Glomerular visceral epithelial cell (primary cell): Measurements from ENCODE around the gene TENT4B.
A peak's percentile ranks its signal among the peaks of the same experiment; 100 is the strongest.

ENCODE experiments used
- DNase-seq: peaks from one replicate; pipeline ENCODE4 v3.0.0-alpha.2; 2016; ENCODE audit errors: extremely low spot score

The TENT4B gene

DNA sequence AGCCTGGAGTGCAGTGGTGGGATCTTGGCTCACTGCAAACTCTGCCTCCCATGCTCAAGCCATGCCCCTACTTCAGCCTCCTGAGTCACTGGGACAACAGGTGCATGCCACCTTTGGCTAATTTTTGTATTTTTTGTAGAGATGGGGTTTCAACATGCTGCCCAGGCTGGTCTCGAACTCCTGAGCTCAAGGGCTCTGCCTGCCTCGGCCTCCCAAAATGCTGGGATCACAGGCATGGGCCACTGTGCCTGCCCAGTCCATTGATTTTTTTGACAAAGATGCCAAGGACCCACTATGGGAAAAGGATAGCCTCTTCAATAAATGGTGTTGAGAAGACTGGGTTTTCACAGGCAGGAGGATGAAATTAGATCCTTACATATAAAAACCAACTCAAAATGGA lies 102.4 kb downstream of the TENT4B start:
- no peak for DNase-seq

DNA sequence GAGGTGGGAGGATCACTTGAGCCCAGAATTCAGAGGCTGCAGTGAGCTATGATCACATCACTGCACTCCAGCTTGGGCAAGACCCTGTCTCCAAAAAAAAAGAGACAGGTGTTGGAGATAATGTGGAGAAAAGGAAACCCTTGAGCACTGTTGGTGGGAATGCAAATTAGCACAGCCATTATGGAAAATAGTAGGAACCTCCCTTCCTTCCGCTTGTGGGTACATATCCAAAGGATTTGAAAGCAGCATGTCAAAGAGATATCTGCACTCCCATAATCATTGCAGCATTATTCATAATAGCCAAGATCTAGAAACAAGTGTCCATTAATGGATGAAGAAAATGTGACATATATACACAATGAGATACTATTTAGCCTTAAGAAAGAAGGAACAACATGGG lies 103.5 kb downstream of the TENT4B start:
- DNase-seq, result no peak

DNA sequence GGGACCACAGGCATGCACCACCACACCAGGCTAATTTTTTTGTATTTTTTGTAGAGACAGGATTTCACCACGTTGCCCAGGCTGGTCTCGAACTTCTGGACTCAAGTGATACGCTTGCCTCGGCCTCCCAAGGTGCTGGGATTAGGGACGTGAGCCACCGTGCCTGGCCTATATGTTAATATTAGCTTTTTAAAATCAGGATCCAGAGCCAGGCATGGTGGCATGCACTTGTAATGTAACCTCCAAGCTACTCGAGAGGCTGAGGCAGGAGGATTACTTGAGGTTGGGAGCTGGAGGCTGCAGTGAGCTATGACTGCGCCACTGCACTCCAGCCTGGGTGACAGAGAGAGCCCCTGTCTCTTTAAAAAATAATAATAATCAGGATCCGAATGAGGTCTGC lies 104.8 kb downstream of the TENT4B start:
- DNase-seq, result no peak

DNA sequence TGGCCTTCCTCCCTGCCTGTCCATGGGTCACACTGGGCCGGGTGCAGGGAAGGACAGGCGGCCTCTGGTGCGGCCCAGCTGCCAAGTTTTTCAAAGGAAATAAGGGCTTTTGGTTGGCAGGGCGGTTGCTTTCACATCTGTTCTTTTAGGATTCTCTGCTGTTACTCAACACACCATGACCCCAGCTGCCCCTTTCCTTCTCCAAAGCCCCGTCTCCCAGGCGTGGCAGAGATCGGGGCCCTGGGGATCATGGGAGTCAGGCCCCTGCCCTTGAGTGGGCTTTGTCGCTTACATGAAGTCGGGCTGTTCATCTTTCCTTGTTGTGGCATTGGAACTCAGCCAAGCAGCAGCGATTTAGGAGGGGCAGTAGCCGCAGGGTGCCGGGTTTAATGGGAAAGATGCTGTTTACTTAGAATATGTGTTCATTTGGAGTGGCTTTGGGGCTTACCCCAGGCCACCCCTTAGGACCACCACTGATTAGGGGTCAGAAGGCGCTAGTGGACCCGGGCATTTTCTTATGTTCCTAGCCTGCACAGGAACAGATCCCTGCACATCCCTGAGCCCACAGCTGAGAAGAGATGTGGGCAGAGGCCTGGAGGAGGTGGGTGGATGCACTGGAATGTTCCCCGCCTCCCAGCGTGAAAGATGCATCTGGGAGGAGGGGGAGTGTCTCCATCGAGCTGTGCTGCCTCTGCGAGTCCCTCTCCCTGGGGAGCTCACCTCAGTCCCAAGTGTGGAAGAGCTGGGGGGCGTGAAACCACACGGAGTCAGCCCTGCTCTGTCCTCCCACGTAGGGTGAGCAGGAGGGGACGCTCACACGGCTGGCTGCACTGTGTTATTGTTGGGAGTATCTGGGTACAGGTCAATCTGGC lies 106.5 kb downstream of the TENT4B start:
- DNase-seq, result no peak

DNA sequence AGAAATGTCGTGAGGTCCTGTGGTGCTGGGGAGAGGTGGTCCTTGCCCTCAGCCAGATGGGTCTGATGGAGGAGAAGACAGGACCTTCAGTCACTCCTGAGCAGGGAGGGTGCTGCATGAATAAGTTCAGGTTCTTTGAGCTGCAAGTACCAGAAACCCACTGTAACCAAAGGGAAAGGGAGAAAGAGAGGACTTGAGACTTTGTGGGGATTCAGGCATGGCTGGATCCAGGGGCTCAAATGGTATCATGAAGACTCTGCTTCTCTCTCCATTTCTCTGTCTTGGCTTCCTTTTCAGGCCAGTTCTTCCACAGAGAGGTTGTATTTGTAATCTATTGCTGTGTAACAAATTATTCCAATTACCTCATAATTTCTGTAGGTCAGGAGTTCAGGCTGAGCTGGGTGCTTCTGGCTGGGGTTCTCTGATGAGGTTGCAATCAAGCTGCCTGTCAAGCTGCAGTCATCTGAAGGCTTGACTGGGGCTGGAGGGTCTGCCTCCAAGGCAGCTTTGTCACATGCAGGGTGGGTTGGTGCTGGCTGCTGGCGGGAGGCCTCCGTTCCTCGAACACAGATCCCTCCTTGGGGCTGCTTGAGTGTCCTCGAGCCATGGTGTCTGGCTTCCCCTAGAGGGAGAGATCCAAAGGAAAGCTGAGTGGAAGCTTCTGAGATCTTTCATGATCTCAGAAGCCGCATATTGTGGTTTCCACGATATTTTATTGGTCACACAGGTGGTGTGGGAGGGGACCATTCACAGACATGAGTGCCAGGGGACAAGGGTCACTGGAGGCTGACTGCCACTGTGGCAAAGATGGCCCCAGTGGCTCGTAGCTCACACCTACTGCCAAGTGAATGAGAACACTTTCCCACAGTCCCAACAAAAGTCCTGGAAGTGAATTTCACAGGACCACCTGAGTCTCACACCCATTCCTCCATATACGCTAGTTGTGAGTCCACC lies 107.4 kb downstream of the TENT4B start:
- no peak for DNase-seq

- DNase-seq, result no peak
These were observed 108.1 kb downstream of the TENT4B start for GRCh38 chr16:50261160-50261706.

DNA sequence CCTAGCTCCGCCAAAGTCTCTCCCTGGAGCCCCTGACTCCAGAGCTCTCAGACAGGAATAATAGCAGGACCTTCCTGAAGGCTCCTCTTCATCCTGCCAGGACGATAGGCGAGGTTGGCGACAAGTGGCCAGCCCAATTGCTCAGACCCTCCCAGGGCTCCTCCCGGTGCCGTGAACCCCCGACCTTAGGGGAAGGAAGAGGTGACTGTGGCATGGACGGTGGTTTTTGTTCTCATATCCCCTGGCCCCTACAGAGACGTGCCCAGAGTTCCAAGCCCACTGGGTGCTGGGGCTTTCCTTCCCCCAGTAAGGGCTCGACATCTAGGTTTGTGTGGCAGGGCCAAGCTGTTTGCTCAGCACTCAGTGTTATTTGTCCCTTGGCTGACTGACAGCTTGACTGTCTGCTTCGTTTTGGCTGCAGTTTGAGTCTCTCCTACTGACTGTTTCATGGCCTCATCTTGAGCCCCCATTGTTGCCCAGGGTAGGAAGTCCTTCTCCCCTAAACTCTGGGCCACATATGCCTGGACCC lies 108.7 kb downstream of the TENT4B start:
- no peak for DNase-seq

GRCh38 chr16:50263060-50263909 lies 110.2 kb downstream of the TENT4B start:
- DNase-seq, result no peak

- DNase-seq, result no peak
These were observed 111.1 kb downstream of the TENT4B start for GRCh38 chr16:50263940-50264929.

- DNase-seq, result peak; percentile 30
These were observed 112.2 kb downstream of the TENT4B start for GRCh38 chr16:50265260-50265659.

GRCh38 chr16:50265716-50266336 lies 112.7 kb downstream of the TENT4B start:
- no peak for DNase-seq

- DNase-seq, result peak; percentile 88
These were observed 113.4 kb downstream of the TENT4B start, which contains the start of gene ADCY7 for GRCh38 chr16:50266337-50267091. ADCY7 (plus strand) TSS chr16:50266551; CDS start chr16:50288180, 21,629 bp downstream.

DNA sequence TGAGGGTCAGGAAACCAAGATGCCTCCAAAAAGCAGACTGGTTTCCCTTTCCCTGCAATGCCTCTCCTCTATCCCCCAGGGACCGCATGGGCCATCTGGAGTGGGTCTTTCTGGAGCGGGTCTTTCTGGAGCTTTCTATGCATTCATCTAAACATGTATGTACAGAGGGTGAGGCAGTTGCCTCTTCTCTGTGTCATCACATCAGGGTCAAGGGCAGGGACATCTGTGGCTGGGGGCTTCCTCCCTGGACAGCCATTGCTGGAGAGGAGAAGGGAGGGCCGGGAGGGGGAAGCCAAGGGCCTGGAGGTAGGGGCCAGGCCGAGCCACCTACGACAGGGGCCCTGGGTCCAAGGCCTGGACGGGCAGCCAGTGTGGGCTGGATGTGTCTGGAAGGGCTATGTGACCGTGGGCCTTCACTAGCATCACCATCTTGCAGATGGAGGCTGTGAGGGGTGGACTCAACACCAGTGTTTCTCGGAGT lies 114.1 kb downstream of the TENT4B start:
- no peak for DNase-seq

DNA sequence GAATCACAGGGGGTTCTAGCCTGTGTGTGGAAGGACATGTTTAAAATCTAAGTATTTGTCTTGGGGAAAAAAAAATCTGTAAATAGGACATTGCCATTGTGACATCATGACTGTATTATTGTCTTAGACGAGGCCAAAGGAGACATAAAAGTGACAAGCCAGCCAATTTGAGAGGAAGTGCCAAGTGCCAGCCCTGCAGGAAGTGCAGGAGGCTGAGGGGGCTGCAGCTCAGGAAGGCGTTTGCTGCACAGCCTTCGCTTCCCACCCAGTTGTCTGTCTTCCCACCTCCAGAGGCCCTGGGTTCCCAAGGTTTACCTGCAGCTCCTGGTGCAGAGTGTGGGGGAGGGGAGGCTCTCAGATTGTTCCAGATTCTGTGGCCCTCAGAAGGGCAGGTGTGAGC lies 114.5 kb downstream of the TENT4B start:
- DNase-seq, result no peak

GRCh38 chr16:50268352-50268751 lies 115.2 kb downstream of the TENT4B start:
- DNase-seq, result no peak

- DNase-seq, result no peak
These were observed 116.1 kb downstream of the TENT4B start for GRCh38 chr16:50269061-50269705.

DNA sequence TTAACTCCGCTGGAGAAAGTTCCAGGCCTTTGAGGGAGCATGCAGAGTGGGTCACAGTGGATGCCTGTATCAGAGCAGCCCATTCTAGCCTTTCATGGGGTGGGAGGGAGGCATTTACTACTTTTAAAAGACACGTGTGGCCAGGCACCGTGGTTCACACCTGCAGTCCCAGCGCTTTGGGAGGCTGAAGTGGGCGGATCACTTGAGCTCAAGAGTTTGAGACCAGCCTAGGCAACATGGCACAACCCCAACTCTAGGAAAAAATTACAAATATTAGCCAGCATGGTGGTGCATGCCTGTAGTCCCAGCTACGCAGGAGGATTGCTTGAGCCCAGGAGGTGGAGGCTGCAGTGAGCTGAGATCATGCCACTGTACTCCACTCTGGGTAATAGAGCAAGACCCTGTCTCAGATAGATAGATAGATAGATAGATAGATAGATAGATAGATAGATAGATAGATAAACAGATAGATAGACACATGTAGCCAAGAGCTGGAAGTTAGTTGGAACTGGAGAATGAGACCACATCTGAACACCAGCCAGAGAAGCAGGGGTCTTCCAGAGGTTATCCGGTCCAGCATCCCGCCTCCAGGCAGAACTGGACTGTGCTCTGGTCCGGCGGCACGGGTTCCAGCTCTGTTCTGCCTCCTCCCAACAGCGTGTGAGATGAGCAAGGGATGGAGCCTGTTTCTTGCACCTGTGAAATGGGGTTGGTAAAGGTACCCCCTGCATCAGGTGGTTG lies 116.8 kb downstream of the TENT4B start:
- DNase-seq, result no peak
